Measurements from ENCODE around the gene VPS51. TPM values are rescaled to one million over a fixed set of nuclear protein-coding genes. Genes with fewer than 3 reads are reported as not detected.

The VPS51 gene
- total RNA-seq, 1 experiment from 2014 or later, result 123 TPM

DNA sequence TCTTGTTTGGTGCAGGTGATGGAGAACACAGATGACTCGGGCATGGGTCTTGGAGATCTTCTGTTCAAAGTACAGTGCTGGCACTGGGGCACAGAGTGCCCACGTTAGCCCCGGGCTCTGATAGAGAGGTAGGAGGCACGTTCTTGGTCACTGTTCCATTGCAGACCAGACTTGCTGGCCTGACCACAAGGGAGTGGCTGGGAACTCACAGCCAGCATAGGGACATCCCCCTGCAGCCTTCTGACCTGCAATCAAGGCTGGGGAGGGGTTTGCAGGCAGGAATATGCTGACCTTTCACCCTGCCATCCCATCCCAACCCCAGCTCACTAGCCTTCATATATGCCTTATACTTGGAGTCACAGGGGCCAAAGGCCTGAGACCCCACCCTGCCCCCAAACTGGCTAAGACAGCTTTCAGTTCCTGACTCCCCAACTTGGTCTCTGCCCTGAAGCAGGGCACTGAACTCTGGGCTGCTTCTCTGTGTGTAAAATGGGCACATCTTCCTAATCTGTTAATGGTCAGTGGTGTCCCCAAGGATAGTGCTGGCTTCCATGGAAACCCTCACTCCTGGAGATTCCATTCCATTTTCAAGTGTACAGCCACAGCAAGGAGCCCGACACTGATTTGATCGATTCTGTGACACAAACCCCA, 30.7 kb downstream of the VPS51 start (continued):
- TF ChIP-seq, protein P1, sequence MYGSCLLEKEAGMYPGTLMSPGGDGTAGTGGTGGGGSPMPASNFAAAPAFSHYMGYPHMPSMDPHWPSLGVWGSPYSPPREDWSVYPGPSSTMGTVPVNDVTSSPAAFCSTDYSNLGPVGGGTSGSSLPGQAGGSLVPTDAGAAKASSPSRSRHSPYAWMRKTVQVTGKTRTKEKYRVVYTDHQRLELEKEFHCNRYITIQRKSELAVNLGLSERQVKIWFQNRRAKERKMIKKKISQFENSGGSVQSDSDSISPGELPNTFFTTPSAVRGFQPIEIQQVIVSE (CRISPR knock-in tag; IDR thresholded peaks at IDR 0.05; ENCODE audit: borderline replicate concordance), result no peak
- TF ChIP-seq, protein P2, sequence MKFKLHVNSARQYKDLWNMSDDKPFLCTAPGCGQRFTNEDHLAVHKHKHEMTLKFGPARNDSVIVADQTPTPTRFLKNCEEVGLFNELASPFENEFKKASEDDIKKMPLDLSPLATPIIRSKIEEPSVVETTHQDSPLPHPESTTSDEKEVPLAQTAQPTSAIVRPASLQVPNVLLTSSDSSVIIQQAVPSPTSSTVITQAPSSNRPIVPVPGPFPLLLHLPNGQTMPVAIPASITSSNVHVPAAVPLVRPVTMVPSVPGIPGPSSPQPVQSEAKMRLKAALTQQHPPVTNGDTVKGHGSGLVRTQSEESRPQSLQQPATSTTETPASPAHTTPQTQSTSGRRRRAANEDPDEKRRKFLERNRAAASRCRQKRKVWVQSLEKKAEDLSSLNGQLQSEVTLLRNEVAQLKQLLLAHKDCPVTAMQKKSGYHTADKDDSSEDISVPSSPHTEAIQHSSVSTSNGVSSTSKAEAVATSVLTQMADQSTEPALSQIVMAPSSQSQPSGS (CRISPR knock-in tag; IDR thresholded peaks at IDR 0.05; ENCODE audit: borderline replicate concordance, low read depth), result no peak
- TF ChIP-seq SP1 (CRISPR knock-in tag; conservative IDR thresholded peaks at IDR 0.05) (no peak), ESRRA (CRISPR knock-in tag; IDR thresholded peaks at IDR 0.05; ENCODE audit: borderline replicate concordance) (no peak)

DNA sequence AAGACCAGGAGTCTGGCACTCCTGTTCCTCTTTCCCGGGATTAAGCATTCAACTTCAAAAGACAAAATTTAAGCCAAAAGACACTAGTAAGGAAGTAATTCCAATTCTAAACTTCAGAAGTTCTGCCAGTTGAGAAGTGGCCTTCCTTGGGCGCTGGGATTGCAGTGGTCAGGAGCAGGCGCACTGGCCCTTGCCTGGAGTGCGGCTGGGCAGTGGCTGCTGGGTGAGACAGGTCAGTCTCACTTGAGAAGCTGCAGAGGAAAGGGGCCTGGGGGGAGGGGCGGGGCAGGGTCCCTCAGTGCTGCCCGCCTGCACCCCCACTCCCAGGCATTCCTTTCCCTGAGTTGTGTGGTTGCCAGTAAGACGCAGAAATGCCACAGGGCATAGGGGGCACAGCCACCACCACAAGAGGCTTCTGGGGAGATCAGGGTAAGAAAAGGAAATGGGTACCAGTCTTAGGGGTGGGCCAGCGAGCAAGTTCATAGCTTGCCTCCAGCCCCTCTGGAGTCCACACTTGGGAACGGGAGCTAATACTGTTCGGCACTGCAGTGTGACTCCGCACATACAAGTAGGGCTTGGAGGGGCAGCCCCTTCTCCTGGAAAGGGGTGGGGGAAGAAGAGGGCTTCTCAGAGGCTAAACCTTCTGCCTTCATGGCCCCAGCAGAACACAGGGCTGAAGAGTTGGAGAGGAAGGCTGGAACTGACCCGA, 31.6 kb downstream of the VPS51 start:
- no peaks in the 10 kb centered on the region for H3K9me3 Mint-ChIP-seq
- POLR2A ChIA-PET, result no interaction called here
- H3K4me3 Mint-ChIP-seq, result no peak overlapping the region
- CTCF ChIA-PET, result interaction anchor here (0.6 to 1.3 kb wide), 3 partner anchors 17 to 123 kb away, joined by 3 to 4 read pairs (median 4); no protein-coding TSS in a partner anchor
- DNase-seq (ENCODE audit: low spot score) (no peak), ATAC-seq (no peak)
- H3K4me1 Mint-ChIP-seq, result peaks cover 5% of the 10 kb centered on the region
- H3K27ac Mint-ChIP-seq, result no peak overlapping the region
- H3K27me3 Mint-ChIP-seq (ENCODE audit: low read depth), result no peaks in the 10 kb centered on the region
- peaks cover 34% of the 10 kb centered on the region for H3K36me3 Mint-ChIP-seq
- TF ChIP-seq TCF7 (CRISPR knock-in tag; IDR thresholded peaks at IDR 0.05; ENCODE audit: low read depth) (no peak), FOXP1 (CRISPR knock-in tag; IDR thresholded peaks at IDR 0.05; ENCODE audit: borderline replicate concordance) (no peak), PRRX2 (CRISPR knock-in tag; IDR thresholded peaks at IDR 0.05) (no peak), GTF2I (CRISPR knock-in tag; conservative IDR thresholded peaks at IDR 0.05) (no peak), ESRRA (CRISPR knock-in tag; IDR thresholded peaks at IDR 0.05; ENCODE audit: borderline replicate concordance) (no peak)
- TF ChIP-seq, protein P2 (CRISPR knock-in tag; IDR thresholded peaks at IDR 0.05; ENCODE audit: borderline replicate concordance, low read depth), result no peak

DNA sequence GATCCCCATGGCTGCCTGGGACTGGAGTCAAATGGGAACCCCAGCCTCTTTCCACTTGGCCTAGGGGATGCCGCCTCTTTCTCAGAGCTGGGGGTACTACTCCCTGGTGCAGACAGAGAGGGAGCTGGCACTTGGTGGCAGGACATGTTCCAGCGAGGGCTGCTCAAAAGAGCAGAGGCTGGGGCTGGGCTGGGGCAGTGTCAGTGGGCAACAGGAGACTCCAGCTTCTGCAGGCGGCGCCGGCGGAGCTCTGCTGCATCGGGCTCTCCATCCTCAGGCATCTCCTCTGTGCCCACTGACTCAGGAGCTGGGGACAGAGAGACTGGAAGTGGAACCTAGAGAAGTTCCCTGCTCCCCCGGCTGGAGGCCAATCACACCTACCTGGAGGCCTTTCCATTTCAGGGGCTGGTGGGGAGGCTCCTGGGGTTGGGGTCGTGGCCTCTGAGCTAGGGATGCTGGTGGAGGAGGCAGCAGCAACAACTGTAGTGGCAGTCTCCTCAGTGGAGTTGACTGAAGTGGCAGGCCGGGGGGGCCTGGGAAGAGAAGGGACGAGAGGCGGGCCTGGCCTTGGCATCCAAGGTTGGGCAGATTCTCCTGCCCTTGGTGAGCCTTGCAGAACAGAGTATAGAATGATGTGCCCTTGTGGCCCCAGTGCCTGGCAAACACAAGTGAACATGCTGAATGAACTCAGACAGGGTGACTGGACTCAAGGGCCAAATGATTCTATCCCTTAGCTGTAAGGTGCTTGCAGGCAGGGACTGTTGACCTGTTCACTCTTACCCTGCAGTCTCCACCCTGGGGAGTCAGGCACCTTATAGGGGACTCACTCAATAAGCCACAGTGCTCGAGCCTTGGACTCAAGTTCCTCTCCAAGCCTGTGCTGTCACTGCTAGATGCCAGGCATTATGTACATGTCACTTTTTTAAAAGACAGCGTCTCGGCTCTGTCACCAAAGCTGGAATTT, 32.5 kb downstream of the VPS51 start:
- ATAC-seq, result no peak
- TF ChIP-seq MXD4 (CRISPR knock-in tag; IDR thresholded peaks at IDR 0.05; ENCODE audit: borderline replicate concordance), result no peak
- TF ChIP-seq TEAD4 (CRISPR knock-in tag; IDR thresholded peaks at IDR 0.05), result no peak
- no peak for TF ChIP-seq ZNF423 (CRISPR knock-in tag; IDR thresholded peaks at IDR 0.05)
- TF ChIP-seq, protein P3, sequence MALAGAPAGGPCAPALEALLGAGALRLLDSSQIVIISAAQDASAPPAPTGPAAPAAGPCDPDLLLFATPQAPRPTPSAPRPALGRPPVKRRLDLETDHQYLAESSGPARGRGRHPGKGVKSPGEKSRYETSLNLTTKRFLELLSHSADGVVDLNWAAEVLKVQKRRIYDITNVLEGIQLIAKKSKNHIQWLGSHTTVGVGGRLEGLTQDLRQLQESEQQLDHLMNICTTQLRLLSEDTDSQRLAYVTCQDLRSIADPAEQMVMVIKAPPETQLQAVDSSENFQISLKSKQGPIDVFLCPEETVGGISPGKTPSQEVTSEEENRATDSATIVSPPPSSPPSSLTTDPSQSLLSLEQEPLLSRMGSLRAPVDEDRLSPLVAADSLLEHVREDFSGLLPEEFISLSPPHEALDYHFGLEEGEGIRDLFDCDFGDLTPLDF (CRISPR knock-in tag; IDR thresholded peaks at IDR 0.05), result no peak
- TF ChIP-seq, protein P4, sequence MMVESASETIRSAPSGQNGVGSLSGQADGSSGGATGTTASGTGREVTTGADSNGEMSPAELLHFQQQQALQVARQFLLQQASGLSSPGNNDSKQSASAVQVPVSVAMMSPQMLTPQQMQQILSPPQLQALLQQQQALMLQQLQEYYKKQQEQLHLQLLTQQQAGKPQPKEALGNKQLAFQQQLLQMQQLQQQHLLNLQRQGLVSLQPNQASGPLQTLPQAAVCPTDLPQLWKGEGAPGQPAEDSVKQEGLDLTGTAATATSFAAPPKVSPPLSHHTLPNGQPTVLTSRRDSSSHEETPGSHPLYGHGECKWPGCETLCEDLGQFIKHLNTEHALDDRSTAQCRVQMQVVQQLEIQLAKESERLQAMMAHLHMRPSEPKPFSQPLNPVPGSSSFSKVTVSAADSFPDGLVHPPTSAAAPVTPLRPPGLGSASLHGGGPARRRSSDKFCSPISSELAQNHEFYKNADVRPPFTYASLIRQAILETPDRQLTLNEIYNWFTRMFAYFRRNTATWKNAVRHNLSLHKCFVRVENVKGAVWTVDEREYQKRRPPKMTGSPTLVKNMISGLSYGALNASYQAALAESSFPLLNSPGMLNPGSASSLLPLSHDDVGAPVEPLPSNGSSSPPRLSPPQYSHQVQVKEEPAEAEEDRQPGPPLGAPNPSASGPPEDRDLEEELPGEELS (CRISPR knock-in tag; IDR thresholded peaks at IDR 0.05), result no peak
- TF ChIP-seq SP1 (CRISPR knock-in tag; conservative IDR thresholded peaks at IDR 0.05), result no peak
- TF ChIP-seq GTF2I (CRISPR knock-in tag; conservative IDR thresholded peaks at IDR 0.05), result no peak
- TF ChIP-seq ZNF396 (CRISPR knock-in tag; IDR thresholded peaks at IDR 0.05; ENCODE audit: borderline replicate concordance), result no peak
- TF ChIP-seq TP53 (CRISPR knock-in tag; IDR thresholded peaks at IDR 0.05), result no peak
- TF ChIP-seq ETV6 (CRISPR knock-in tag; IDR thresholded peaks at IDR 0.05), result no peak
- TF ChIP-seq, protein P5, sequence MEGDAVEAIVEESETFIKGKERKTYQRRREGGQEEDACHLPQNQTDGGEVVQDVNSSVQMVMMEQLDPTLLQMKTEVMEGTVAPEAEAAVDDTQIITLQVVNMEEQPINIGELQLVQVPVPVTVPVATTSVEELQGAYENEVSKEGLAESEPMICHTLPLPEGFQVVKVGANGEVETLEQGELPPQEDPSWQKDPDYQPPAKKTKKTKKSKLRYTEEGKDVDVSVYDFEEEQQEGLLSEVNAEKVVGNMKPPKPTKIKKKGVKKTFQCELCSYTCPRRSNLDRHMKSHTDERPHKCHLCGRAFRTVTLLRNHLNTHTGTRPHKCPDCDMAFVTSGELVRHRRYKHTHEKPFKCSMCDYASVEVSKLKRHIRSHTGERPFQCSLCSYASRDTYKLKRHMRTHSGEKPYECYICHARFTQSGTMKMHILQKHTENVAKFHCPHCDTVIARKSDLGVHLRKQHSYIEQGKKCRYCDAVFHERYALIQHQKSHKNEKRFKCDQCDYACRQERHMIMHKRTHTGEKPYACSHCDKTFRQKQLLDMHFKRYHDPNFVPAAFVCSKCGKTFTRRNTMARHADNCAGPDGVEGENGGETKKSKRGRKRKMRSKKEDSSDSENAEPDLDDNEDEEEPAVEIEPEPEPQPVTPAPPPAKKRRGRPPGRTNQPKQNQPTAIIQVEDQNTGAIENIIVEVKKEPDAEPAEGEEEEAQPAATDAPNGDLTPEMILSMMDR (IDR thresholded peaks at IDR 0.05), result no peak

More for the DNA sequence above, 32.5 kb downstream of the VPS51 start:
- Mint-ChIP-seq H3K4me3 (no peak overlapping the region), H3K4me1 (peaks cover 9% of the 10 kb centered on the region), H3K36me3 (peaks cover 37% of the 10 kb centered on the region), H3K27ac (no peak overlapping the region), H3K27me3 (ENCODE audit: low read depth) (no peaks in the 10 kb centered on the region), H3K9me3 (no peaks in the 10 kb centered on the region)
- DNase-seq (ENCODE audit: low spot score), result no peak
- ChIA-PET POLR2A (no interaction called here), CTCF (interaction anchor here (0.5 to 1.5 kb wide), 5 partner anchors 18 to 203 kb away, joined by 3 to 4 read pairs (median 4); no protein-coding TSS in a partner anchor)
